ENCODE data around the gene TUBA4A. TPM values are rescaled to one million over a fixed set of nuclear protein-coding genes. Genes with fewer than 3 reads are reported as not detected.

The TUBA4A gene
- total and polyA plus RNA-seq, 9 of the 15 experiments (the other 6 are each of a cell fraction or from before 2014, with no cell fraction given) = 25.1 to 174 (median 42.4) TPM

DNA sequence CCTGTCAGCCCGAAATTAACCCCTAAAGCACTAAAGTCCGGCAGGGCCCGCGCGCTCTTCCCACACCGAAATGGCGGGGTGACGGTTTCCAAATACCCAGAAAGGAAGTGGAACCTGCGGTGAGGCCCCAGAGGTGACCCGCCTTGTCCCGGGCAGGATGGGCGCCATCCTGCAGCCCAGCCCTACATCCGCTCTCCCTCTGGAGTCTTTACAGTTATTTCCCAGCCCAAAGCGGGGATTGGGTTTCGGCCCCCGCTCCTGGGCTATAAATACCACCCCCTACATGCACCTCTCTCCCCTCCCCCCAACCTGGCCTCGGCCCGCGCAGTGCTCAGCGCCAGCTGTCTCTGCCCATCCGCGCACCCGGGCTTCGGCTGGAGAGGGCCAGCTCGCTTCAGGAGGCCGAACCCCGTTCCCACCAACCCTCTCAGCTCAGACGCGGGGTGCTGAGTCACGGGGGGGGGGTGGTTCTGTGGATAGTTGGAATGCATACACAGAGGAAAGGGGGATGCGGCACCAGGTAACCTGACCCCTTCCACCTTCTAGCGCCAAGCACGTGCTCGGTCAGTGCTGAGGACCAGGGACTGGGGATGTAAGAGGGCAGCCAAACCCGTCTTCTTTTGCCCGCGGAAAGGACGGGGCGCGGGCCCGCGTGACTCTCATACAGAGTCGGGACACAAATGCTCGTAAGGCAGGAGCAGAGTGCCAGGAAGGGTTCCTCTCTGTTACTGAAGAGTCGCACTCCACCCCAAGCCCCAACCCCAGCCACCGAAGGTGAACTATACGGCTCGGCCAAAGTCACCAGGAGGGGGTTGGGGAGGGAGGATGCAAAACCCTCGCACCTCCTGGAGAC is 592 bp downstream of the TUBA4A start, which contains the start of gene TUBA4B (continued):
- TF ChIP-seq, protein P1, sequence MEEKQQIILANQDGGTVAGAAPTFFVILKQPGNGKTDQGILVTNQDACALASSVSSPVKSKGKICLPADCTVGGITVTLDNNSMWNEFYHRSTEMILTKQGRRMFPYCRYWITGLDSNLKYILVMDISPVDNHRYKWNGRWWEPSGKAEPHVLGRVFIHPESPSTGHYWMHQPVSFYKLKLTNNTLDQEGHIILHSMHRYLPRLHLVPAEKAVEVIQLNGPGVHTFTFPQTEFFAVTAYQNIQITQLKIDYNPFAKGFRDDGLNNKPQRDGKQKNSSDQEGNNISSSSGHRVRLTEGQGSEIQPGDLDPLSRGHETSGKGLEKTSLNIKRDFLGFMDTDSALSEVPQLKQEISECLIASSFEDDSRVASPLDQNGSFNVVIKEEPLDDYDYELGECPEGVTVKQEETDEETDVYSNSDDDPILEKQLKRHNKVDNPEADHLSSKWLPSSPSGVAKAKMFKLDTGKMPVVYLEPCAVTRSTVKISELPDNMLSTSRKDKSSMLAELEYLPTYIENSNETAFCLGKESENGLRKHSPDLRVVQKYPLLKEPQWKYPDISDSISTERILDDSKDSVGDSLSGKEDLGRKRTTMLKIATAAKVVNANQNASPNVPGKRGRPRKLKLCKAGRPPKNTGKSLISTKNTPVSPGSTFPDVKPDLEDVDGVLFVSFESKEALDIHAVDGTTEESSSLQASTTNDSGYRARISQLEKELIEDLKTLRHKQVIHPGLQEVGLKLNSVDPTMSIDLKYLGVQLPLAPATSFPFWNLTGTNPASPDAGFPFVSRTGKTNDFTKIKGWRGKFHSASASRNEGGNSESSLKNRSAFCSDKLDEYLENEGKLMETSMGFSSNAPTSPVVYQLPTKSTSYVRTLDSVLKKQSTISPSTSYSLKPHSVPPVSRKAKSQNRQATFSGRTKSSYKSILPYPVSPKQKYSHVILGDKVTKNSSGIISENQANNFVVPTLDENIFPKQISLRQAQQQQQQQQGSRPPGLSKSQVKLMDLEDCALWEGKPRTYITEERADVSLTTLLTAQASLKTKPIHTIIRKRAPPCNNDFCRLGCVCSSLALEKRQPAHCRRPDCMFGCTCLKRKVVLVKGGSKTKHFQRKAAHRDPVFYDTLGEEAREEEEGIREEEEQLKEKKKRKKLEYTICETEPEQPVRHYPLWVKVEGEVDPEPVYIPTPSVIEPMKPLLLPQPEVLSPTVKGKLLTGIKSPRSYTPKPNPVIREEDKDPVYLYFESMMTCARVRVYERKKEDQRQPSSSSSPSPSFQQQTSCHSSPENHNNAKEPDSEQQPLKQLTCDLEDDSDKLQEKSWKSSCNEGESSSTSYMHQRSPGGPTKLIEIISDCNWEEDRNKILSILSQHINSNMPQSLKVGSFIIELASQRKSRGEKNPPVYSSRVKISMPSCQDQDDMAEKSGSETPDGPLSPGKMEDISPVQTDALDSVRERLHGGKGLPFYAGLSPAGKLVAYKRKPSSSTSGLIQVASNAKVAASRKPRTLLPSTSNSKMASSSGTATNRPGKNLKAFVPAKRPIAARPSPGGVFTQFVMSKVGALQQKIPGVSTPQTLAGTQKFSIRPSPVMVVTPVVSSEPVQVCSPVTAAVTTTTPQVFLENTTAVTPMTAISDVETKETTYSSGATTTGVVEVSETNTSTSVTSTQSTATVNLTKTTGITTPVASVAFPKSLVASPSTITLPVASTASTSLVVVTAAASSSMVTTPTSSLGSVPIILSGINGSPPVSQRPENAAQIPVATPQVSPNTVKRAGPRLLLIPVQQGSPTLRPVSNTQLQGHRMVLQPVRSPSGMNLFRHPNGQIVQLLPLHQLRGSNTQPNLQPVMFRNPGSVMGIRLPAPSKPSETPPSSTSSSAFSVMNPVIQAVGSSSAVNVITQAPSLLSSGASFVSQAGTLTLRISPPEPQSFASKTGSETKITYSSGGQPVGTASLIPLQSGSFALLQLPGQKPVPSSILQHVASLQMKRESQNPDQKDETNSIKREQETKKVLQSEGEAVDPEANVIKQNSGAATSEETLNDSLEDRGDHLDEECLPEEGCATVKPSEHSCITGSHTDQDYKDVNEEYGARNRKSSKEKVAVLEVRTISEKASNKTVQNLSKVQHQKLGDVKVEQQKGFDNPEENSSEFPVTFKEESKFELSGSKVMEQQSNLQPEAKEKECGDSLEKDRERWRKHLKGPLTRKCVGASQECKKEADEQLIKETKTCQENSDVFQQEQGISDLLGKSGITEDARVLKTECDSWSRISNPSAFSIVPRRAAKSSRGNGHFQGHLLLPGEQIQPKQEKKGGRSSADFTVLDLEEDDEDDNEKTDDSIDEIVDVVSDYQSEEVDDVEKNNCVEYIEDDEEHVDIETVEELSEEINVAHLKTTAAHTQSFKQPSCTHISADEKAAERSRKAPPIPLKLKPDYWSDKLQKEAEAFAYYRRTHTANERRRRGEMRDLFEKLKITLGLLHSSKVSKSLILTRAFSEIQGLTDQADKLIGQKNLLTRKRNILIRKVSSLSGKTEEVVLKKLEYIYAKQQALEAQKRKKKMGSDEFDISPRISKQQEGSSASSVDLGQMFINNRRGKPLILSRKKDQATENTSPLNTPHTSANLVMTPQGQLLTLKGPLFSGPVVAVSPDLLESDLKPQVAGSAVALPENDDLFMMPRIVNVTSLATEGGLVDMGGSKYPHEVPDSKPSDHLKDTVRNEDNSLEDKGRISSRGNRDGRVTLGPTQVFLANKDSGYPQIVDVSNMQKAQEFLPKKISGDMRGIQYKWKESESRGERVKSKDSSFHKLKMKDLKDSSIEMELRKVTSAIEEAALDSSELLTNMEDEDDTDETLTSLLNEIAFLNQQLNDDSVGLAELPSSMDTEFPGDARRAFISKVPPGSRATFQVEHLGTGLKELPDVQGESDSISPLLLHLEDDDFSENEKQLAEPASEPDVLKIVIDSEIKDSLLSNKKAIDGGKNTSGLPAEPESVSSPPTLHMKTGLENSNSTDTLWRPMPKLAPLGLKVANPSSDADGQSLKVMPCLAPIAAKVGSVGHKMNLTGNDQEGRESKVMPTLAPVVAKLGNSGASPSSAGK (IDR thresholded peaks at IDR 0.05) = peak; percentile 78
- peak; percentile 79 for TF ChIP-seq NFE2 (IDR thresholded peaks at IDR 0.05; ENCODE audit: low read depth)
